OCI-LY3 (cell line): Measurements from ENCODE around the gene ANAPC4.

Experiments used
- H2AFZ ChIP-seq: fragments of 200-600, 300-600 bp; shearing (Covaris generic); 2 replicates; pipeline ENCODE4 v1.6.0; 2014; ENCODE audit warnings: antibody characterized with exemption, low read depth, low read length
- H3K27ac ChIP-seq: fragments of 200-600, 300-600 bp; sonication (generic); 2 replicates; pipeline ENCODE4 v1.5.1; 2014; ENCODE audit warnings: mild to moderate bottlenecking, low read length, moderate library complexity, mixed read lengths
- H3K27me3 ChIP-seq: fragments of 200-600, 300-600 bp; sonication (generic); 2 replicates; pipeline ENCODE4 v1.6.1; 2014; ENCODE audit warnings: low read depth, low read length, mixed read lengths
- H3K36me3 ChIP-seq: fragments of 200-600, 300-600 bp; sonication (generic); replicated peaks from 2 replicates; pipeline ENCODE3; 2014; ENCODE audit warnings: low read depth, low read length, mixed read lengths
- H3K4me1 ChIP-seq: fragments of 300-600, 200-600 bp; sonication (generic); 2 replicates; pipeline ENCODE4 v1.6.1; 2014; ENCODE audit warnings: low read length, mixed read lengths
- H3K4me2 ChIP-seq: fragments of 200-600, 300-600 bp; sonication (generic); 2 replicates; pipeline ENCODE4 v1.6.1; 2014; ENCODE audit warnings: low read length, mixed read lengths
- H3K4me3 ChIP-seq: fragments of 300-600, 200-600 bp; sonication (generic); 2 replicates; pipeline ENCODE4 v1.5.1; 2014; ENCODE audit warnings: antibody characterized with exemption, mild to moderate bottlenecking, low read length, moderate library complexity
- H3K79me2 ChIP-seq: fragments of 300-600, 200-600 bp; shearing (Covaris generic); 2 replicates; pipeline ENCODE4 v1.6.1; 2014; ENCODE audit warnings: mild to moderate bottlenecking, low read length, mixed read lengths
- H3K9ac ChIP-seq: fragments of 300-600, 200-600 bp; shearing (Covaris generic); 2 replicates; pipeline ENCODE4 v1.6.0; 2014; ENCODE audit warnings: mild to moderate bottlenecking, low read length, moderate library complexity
- H3K9me3 ChIP-seq: fragments of 200-600, 300-600 bp; shearing (Covaris generic); 2 replicates; pipeline ENCODE4 v1.6.1; 2014; ENCODE audit warnings: low read length, mixed read lengths; ENCODE audit not compliant: insufficient read depth
- H4K20me1 ChIP-seq: fragments of 200-600, 300-600 bp; sonication (generic); 2 replicates; pipeline ENCODE4 v1.6.1; 2016; ENCODE audit warnings: low read length, mixed read lengths; ENCODE audit not compliant: insufficient read depth
- CTCF ChIP-seq: fragments of 200-600, 300-600 bp; sonication (generic); IDR thresholded peaks from 2 replicates; pipeline ENCODE4 v1.5.1; 2014; ENCODE audit warnings: antibody characterized with exemption, low read length, low read depth
- EZH2phosphoT487 ChIP-seq: fragments of 200-600 bp; shearing (Covaris generic); IDR thresholded peaks from 2 replicates; pipeline ENCODE4 v1.6.1; 2018; ENCODE audit warnings: antibody characterized with exemption, mixed run types, low read depth

Gene ANAPC4

DNA sequence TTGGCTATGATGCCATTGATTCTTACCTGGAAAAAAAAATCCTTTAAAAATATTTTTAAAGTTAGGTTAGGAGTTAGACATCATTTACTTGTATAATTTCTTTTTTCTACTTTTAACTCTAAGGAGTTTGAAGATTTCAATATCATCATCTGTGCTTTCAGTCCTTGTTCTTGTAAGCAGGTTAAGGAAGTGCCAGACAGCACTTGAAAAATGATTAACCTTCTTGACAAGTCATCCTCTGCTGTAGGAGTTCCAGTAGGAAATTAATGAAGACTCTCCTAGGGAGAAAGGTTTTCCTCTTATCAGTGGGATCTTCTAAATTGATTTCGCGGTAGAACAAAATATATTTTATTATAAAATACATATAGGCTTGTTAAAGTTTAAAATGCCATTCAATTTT, 29.1 kb upstream of the ANAPC4 start:
- H3K9ac ChIP-seq: no peak overlapping the region
- H3K4me3 ChIP-seq: no peak overlapping the region
- 0 out of 2 replicates have a peak, but pooled peaks cover 6% of the 10 kb centered on the region for H4K20me1 ChIP-seq
- H3K79me2 ChIP-seq: no peaks in the 10 kb centered on the region
- H3K9me3 ChIP-seq: no peaks in the 10 kb centered on the region
- no peaks in the 10 kb centered on the region for H3K27me3 ChIP-seq
- TF ChIP-seq CTCF: no peak
- TF ChIP-seq EZH2phosphoT487: no peak
- H3K27ac ChIP-seq: no peak overlapping the region
- no peak overlapping the region for H2AFZ ChIP-seq
- peaks cover 23% of the 10 kb centered on the region for H3K36me3 ChIP-seq
- H3K4me1 ChIP-seq: peaks cover 14% of the 10 kb centered on the region
- no peak overlapping the region for H3K4me2 ChIP-seq

- Histone ChIP-seq H3K4me3 (no peak overlapping the region), H3K36me3 (peaks cover 15% of the 10 kb centered on the region), H4K20me1 (0 out of 2 replicates have a peak, but pooled peaks cover 6% of the 10 kb centered on the region), H3K4me2 (no peak overlapping the region), H3K79me2 (no peaks in the 10 kb centered on the region), H3K4me1 (peaks cover 14% of the 10 kb centered on the region), H3K27ac (no peak overlapping the region), H3K27me3 (no peaks in the 10 kb centered on the region), H3K9me3 (no peaks in the 10 kb centered on the region), H2AFZ (no peak overlapping the region), H3K9ac (no peak overlapping the region)
- TF ChIP-seq EZH2phosphoT487 (no peak), CTCF (no peak)
Observed at GRCh38 chr4:25350561-25350960, 26.5 kb upstream of the ANAPC4 start.

- no peak overlapping the region for H3K9ac ChIP-seq
Observed at GRCh38 chr4:25351777-25352416, 25.2 kb upstream of the ANAPC4 start.

GRCh38 chr4:25356068-25356467, 21.0 kb upstream of the ANAPC4 start:
- H3K9ac ChIP-seq: no peak overlapping the region
- H4K20me1 ChIP-seq: no peaks in the 10 kb centered on the region
- no peaks in the 10 kb centered on the region for H3K4me1 ChIP-seq
- no peak overlapping the region for H3K4me3 ChIP-seq
- H3K36me3 ChIP-seq: peaks cover 32% of the 10 kb centered on the region
- no peaks in the 10 kb centered on the region for H3K27me3 ChIP-seq
- no peak for TF ChIP-seq EZH2phosphoT487
- no peak for TF ChIP-seq CTCF
- H3K79me2 ChIP-seq: no peaks in the 10 kb centered on the region
- H3K27ac ChIP-seq: no peak overlapping the region
- H2AFZ ChIP-seq: no peak overlapping the region
- H3K4me2 ChIP-seq: no peak overlapping the region
- H3K9me3 ChIP-seq: no peaks in the 10 kb centered on the region

More at GRCh38 chr4:25351777-25352416, 25.2 kb upstream of the ANAPC4 start:
- Histone ChIP-seq H2AFZ (no peak overlapping the region), H3K4me2 (no peak overlapping the region), H3K9me3 (no peaks in the 10 kb centered on the region), H3K36me3 (peaks cover 16% of the 10 kb centered on the region), H3K4me1 (peaks cover 8% of the 10 kb centered on the region), H3K4me3 (no peak overlapping the region), H3K27me3 (no peaks in the 10 kb centered on the region), H4K20me1 (0 out of 2 replicates have a peak, but pooled peaks cover 6% of the 10 kb centered on the region), H3K27ac (no peak overlapping the region), H3K79me2 (no peaks in the 10 kb centered on the region)
- no peak for TF ChIP-seq CTCF
- TF ChIP-seq EZH2phosphoT487: no peak
